Pancreas (tissue), 10 donors: ENCODE measurements around the gene SLC22A3. TPM values are rescaled to one million over a fixed set of nuclear protein-coding genes. Genes with fewer than 3 reads are reported as not detected.

Experiments
- ATAC-seq, 4 donors: fragments of 200-7000 bp; cut with Tn5 transposase; one replicate each; pipeline versions ENCODE4 v1.8.0 to v1.9.1; 2020; ENCODE audit warnings: mild to moderate bottlenecking in 4 of 4, moderate library complexity in 4 of 4
- DNase-seq, 6 donors: peaks; one replicate each; pipeline ENCODE4 v3.0.0-alpha.2; 2020
- FAIRE-seq: peaks from 2 replicates; lab custom pipeline; 2012; peaks lifted over from hg19 to GRCh38; lab: Jason Lieb, UNC
- H3K27ac ChIP-seq, 4 donors: fragments of 200-600 bp; sonication (generic); 1 replicate in 3 of 4; 2 replicates in 1 of 4; pipeline versions ENCODE4 v1.5.0 to v1.8.0; 2020
- H3K27me3 ChIP-seq, 4 donors: fragments of 200-600 bp; one replicate each; pipeline ENCODE4 v1.8.0; 2021
- H3K36me3 ChIP-seq, 3 donors: fragments of 200-600 bp; sonication (generic) in 1 of 3; one replicate each; pipeline versions ENCODE4 v1.5.0 to v1.8.0; 2020 to 2021
- H3K4me1 ChIP-seq, 3 donors: fragments of 200-600 bp; one replicate each; pipeline ENCODE4 v1.8.0; 2021
- H3K4me3 ChIP-seq, 4 donors: fragments of 200-600 bp; sonication (generic) in 2 of 4; one replicate each; pipeline versions ENCODE4 v1.5.0 to v1.8.0; 2020 to 2021
- H3K9me3 ChIP-seq, 4 donors: fragments of 200-600 bp; one replicate each; pipeline ENCODE4 v1.8.0; 2021
- CTCF ChIP-seq, 4 donors: fragments of 200-600 bp; sonication (generic) in 3 of 4; IDR thresholded peaks; one replicate each; pipeline versions ENCODE4 v1.5.0 to v1.8.0; 2021; ENCODE audit warnings: antibody characterized with exemption in 4 of 4
- WGBS, 2 donors: extraction: QIAGEN DNeasy Blood & Tissue Kit; methylation state at CpG; one replicate each; pipeline ENCODE4 v1.1.7; 2013; 5-methylcytosine and 5-hydroxymethylcytosine counted together
- intact Hi-C, 3 donors: fragments of 100-400 bp; cut with DNase I; formaldehyde crosslinking; loops; one replicate each; pipeline versions ENCODE4 v1.11.1 to v1.14.2; 2022
- polyA plus RNA-seq, 2 donors: library from polyadenylated mRNA; stranded (reverse); fragments of 200-250 nt; gene quantifications; one replicate each; pipeline ENCODE4 v1.2.3, GENCODE V29; 2013
- total RNA-seq, 6 donors: library from RNA; stranded (reverse); fragmentation: NEBNext Ultra II Directional in 4 of 6; extraction: Animal tissue kit (Norgen Biotek cat#: 25700) in 4 of 6; gene quantifications; one replicate each; pipeline versions ENCODE4 v1.2.1 to v1.2.4, GENCODE V29; 2021 to 2023
- donor health status: healthy with polysubstance abuse.
- donor health status: DM: no; HTN: no; CAD: no; lungs with moderate emphysema.
- donor health status: DM: no; HTN: no; CAD: no.
- donor health status: control.
- donor health status: control.
- donor health status: Bipolar disorder and iron deficiency.
- donor health status: DM: yes; HTN: yes; CAD: no.
- donor health status: DM: no; HTN: no; CAD: no.
- donor health status: DM: no; HTN: no; CAD: no.
- donor health status: DM: yes; HTN: yes; CAD: no.

Gene SLC22A3
- total and polyA plus RNA-seq, 8 donors: 0.04 to 5.3 (median 0.41) TPM

GRCh38 chr6:160358225-160359119 is 10.3 kb downstream of the SLC22A3 start:
- intact Hi-C loops: no loop called here
- Histone ChIP-seq H3K9me3 (no peaks in the 10 kb centered on the region), H3K4me1 (no peaks in the 10 kb centered on the region), H3K27me3 (no peaks in the 10 kb centered on the region), H3K4me3 (no peak overlapping the region), H3K36me3 (no peaks in the 10 kb centered on the region), H3K27ac (no peak overlapping the region)
- WGBS, 2 donors: 85 to 86% methylated on average over 9 of the region's 9 CpGs
- ATAC-seq: no peak
- no peak for FAIRE-seq
- no peak for TF ChIP-seq CTCF (IDR thresholded peaks at IDR 0.05)
- DNase-seq: no peak

- DNase-seq: no peak
- no peak for FAIRE-seq
- intact Hi-C loops: no loop called here
- Histone ChIP-seq H3K27ac (no peak overlapping the region), H3K4me3 (no peak overlapping the region), H3K4me1 (no peaks in the 10 kb centered on the region), H3K9me3 (no peaks in the 10 kb centered on the region), H3K36me3 (no peaks in the 10 kb centered on the region), H3K27me3 (no peaks in the 10 kb centered on the region)
- no peak for TF ChIP-seq CTCF (IDR thresholded peaks at IDR 0.05)
- no peak for ATAC-seq
Measured at GRCh38 chr6:160360955-160361354, 12.8 kb downstream of the SLC22A3 start.

- no peak for TF ChIP-seq CTCF (IDR thresholded peaks at IDR 0.05)
- H3K36me3 ChIP-seq: no peaks in the 10 kb centered on the region
- intact Hi-C loops: no loop called here
- WGBS, 2 donors: 88% methylated on average over 28 of the region's 28 CpGs
- no peak overlapping the region for H3K4me3 ChIP-seq
- H3K27ac ChIP-seq: no peak overlapping the region
- ATAC-seq: no peak
- DNase-seq: no peak
- H3K27me3 ChIP-seq: no peaks in the 10 kb centered on the region
- FAIRE-seq: no peak
- H3K4me1 ChIP-seq: no peaks in the 10 kb centered on the region
- no peaks in the 10 kb centered on the region for H3K9me3 ChIP-seq
Measured at GRCh38 chr6:160362556-160362955, 14.4 kb downstream of the SLC22A3 start.

GRCh38 chr6:160363016-160363996 is 15.1 kb downstream of the SLC22A3 start:
- Histone ChIP-seq H3K4me3 (no peak overlapping the region), H3K4me1 (no peaks in the 10 kb centered on the region), H3K9me3 (no peaks in the 10 kb centered on the region), H3K36me3 (no peaks in the 10 kb centered on the region), H3K27ac (no peak overlapping the region), H3K27me3 (no peaks in the 10 kb centered on the region)
- DNase-seq (no peak), FAIRE-seq (no peak), ATAC-seq (no peak)
- intact Hi-C loops: no loop called here
- 94 to 95% methylated on average over 30 of the region's 30 CpGs for WGBS, 2 donors
- TF ChIP-seq CTCF (IDR thresholded peaks at IDR 0.05): no peak
